HEK293 (cell line): Measurements from ENCODE around the gene BRWD1.

ENCODE experiments used
- CTCF ChIP-seq: fragments of 450-650 bp; formaldehyde crosslinking; IDR thresholded peaks from 2 replicates; pipeline ENCODE4 v1.5.1; 2016; ENCODE audit warnings: missing biosample characterization, missing genetic modification characterization
- ZNF18 ChIP-seq: fragments of 450-650 bp; formaldehyde crosslinking; IDR thresholded peaks from 2 replicates; pipeline ENCODE4 v1.5.1; 2016; ENCODE audit warnings: missing biosample characterization, missing genetic modification characterization
- ZNF214 ChIP-seq: fragments of 450-650 bp; formaldehyde crosslinking; IDR thresholded peaks from 2 replicates; pipeline ENCODE4 v1.5.1; 2017; ENCODE audit warnings: missing biosample characterization, mild to moderate bottlenecking, missing genetic modification characterization, borderline replicate concordance
- ZNF600 ChIP-seq: fragments of 450-650 bp; formaldehyde crosslinking; IDR thresholded peaks from 2 replicates; pipeline ENCODE4 v1.5.1; 2016; ENCODE audit warnings: missing biosample characterization, missing genetic modification characterization
- ZNF629 ChIP-seq: fragments of 450-650 bp; formaldehyde crosslinking; IDR thresholded peaks from 2 replicates; pipeline ENCODE4 v1.5.1; 2017; ENCODE audit warnings: missing biosample characterization, missing genetic modification characterization

GRCh38 chr21:39359382-39359781 is 46.0 kb upstream of the BRWD1 start:
- no peak for TF ChIP-seq ZNF214
- TF ChIP-seq CTCF (tag by site-specific recombination), result no peak
- TF ChIP-seq ZNF629 (tag by site-specific recombination), result no peak
- no peak for TF ChIP-seq ZNF18
- no peak for TF ChIP-seq ZNF600 (tag by site-specific recombination)
